CD4-positive, alpha-beta T cell (primary cell): ENCODE measurements around the gene ZNF689. TPM values are rescaled to one million over a fixed set of nuclear protein-coding genes. Genes with fewer than 3 reads are reported as not detected.
A peak's percentile ranks its signal among the peaks of the same experiment; 100 is the strongest.

Experiments
- ATAC-seq: fragments of 200-7000 bp; cut with Tn5 transposase; one replicate; pipeline ENCODE4 v1.10.0; 2022; ENCODE audit warnings: mild to moderate bottlenecking; ENCODE audit not compliant: poor library complexity
- CTCF ChIA-PET: fragments of 350-600 bp; sonication (Branson Sonifier 250); formaldehyde crosslinking; loops from one replicate; lab custom pipeline; 2021; ENCODE audit warnings: antibody characterized with exemption, inconsistent platforms; lab: Charles Lee
- POLR2A ChIA-PET: fragments of 350-600 bp; sonication (Branson Sonifier 250); formaldehyde crosslinking; loops from one replicate; lab custom pipeline; 2021; ENCODE audit warnings: antibody characterized with exemption, inconsistent platforms; lab: Charles Lee
- DNase-seq, 14 experiments: peaks; one replicate each; pipeline ENCODE4 v3.0.0-alpha.2; 2013 to 2020; ENCODE audit warnings: mixed read lengths in 2 of 14
- H3K27ac ChIP-seq, 2 donors: one replicate each; pipeline versions ENCODE4 v1.5.1 to v1.7.0; 2013; ENCODE audit warnings: low read length in 2 of 2, low read depth in 1 of 2, mild to moderate bottlenecking in 1 of 2
- H3K27me3 ChIP-seq, 2 experiments: 1 replicate in 1 of 2; 2 replicates in 1 of 2; pipeline versions ENCODE4 v1.6.1 to v1.7.0; 2013; ENCODE audit warnings: low read length in 2 of 2, control low read depth in 1 of 2, mild to moderate bottlenecking in 1 of 2, moderate library complexity in 1 of 2; ENCODE audit not compliant: insufficient read depth in 2 of 2, control insufficient read depth in 1 of 2
- H3K36me3 ChIP-seq: one replicate; pipeline ENCODE4 v1.6.1; 2013; ENCODE audit warnings: low read length, control low read depth; ENCODE audit not compliant: insufficient read depth
- H3K4me1 ChIP-seq: one replicate; pipeline ENCODE4 v1.6.1; 2013; ENCODE audit warnings: low read length, control low read depth; ENCODE audit not compliant: insufficient read depth
- H3K4me3 ChIP-seq: one replicate; pipeline ENCODE4 v1.5.1; 2013; ENCODE audit warnings: mild to moderate bottlenecking, low read length, moderate library complexity
- H3K9me3 ChIP-seq, 2 experiments: 1 replicate in 1 of 2; 2 replicates in 1 of 2; pipeline versions ENCODE4 v1.6.1 to v1.7.0; 2013; ENCODE audit warnings: low read length in 2 of 2, mild to moderate bottlenecking in 2 of 2, control low read depth in 1 of 2, moderate library complexity in 1 of 2; ENCODE audit not compliant: control insufficient read depth in 1 of 2, insufficient read depth in 1 of 2
- H3K27ac Mint-ChIP-seq: one replicate; pipeline ENCODE4 v1.8.0; 2020; ENCODE audit warnings: mixed read lengths
- H3K27me3 Mint-ChIP-seq: one replicate; pipeline ENCODE4 v1.8.0; 2021; ENCODE audit warnings: mixed read lengths
- H3K36me3 Mint-ChIP-seq: one replicate; pipeline ENCODE4 v1.8.0; 2021; ENCODE audit warnings: low read depth, mixed read lengths
- H3K4me1 Mint-ChIP-seq: one replicate; pipeline ENCODE4 v1.8.0; 2021; ENCODE audit warnings: low read depth, mixed read lengths
- H3K4me3 Mint-ChIP-seq: one replicate; pipeline ENCODE4 v1.8.0; 2020; ENCODE audit warnings: mild to moderate bottlenecking, mixed read lengths
- H3K9me3 Mint-ChIP-seq: one replicate; pipeline ENCODE4 v1.8.0; 2020; ENCODE audit warnings: mixed read lengths
- CTCF ChIP-seq: fragments of 200-600 bp; IDR thresholded peaks from one replicate; pipeline ENCODE4 v1.8.0; 2022; ENCODE audit warnings: antibody characterized with exemption, mild to moderate bottlenecking
- intact Hi-C, 2 experiments: fragments of 100-400 bp; cut with DNase I in 1 of 2; cut with micrococcal nuclease in 1 of 2; formaldehyde crosslinking; loops; one replicate each; pipeline versions ENCODE4 v1.15.1 to v1.9.0; 2023 to 2025; cut with DNase I, micrococcal nuclease
- polyA plus RNA-seq, 2 donors: library from polyadenylated mRNA; unstranded; fragments of 120-200 nt; gene quantifications; one replicate each; pipeline ENCODE4 v1.2.1, GENCODE V29; 2013
- total RNA-seq, 174 experiments: library from RNA in 2 of 174; stranded (reverse) in 2 of 174; gene quantifications; one replicate each; pipeline ENCODE4 v1.2.3 and lab custom pipeline; 2021 to 2026

The ZNF689 gene
- total RNA-seq (10 to 100 TPM; 15.3 to 15.7 TPM), total RNA-seq (lab: John Stamatoyannopoulos, UW) (17.3 to 58.5 (median 30.3) reads per million in 172 experiments)
- polyA plus RNA-seq (2013, experiment 1 of 2) = 7.0 TPM
- 6.0 TPM for polyA plus RNA-seq (2013, experiment 2 of 2)

- ATAC-seq = peak; percentile 92
- POLR2A ChIA-PET = interaction anchor here (0.6 to 2.6 kb wide), 26 partner anchors 10 to 264 kb away, joined by 3 to 19 read pairs (median 4); partner anchors contain the start of genes DCTPP1, FBRS, PRR14 and SEPTIN1
Observed at GRCh38 chr16:30609926-30610839, at the start of gene ZNF689. ZNF689 (minus strand) TSS chr16:30610389; CDS start chr16:30610041, 348 bp downstream.

GRCh38 chr16:30658731-30659506 lies 48.7 kb upstream of the ZNF689 start:
- POLR2A ChIA-PET = interaction anchor here (0.6 to 4.6 kb wide), 53 partner anchors 8 to 733 kb away, joined by 3 to 88 read pairs (median 5); partner anchors contain the start of genes ALDOA, CORO1A, DCTPP1 and FUS
- intact Hi-C loops = loop anchor here (1.0 to 5.0 kb wide), 8 partner anchors 9 to 796 kb away; partner anchors contain the start of genes PRR14 (in 2 of the 2), CDIPT (in 1 of the 2), DCTPP1 (in 1 of the 2) and MYL11 (in 1 of the 2)
- Mint-ChIP-seq H3K9me3 (no peaks in the 10 kb centered on the region), H3K36me3 (peaks cover 79% of the 10 kb centered on the region), H3K4me1 (peaks cover 52% of the 10 kb centered on the region), H3K4me3 (peak overlapping the region; percentile 94), H3K27me3 (no peaks in the 10 kb centered on the region), H3K27ac (peak overlapping the region; percentile 99)
- DNase-seq (peak in 5 of 14 experiments; percentile 64 to 99 (median 98)), ATAC-seq (peak; percentile 60)
- H3K27ac ChIP-seq = peak overlapping the region; percentile 99
- H3K36me3 ChIP-seq = peaks cover 61% of the 10 kb centered on the region
- peak overlapping the region; percentile 93 for H3K4me3 ChIP-seq
- H3K4me1 ChIP-seq = peaks cover 59% of the 10 kb centered on the region
- CTCF ChIA-PET = interaction anchor here (1.0 to 4.7 kb wide), 8 partner anchors 8 to 124 kb away, joined by 4 to 53 read pairs (median 7); partner anchors contain the start of genes PHKG2, PRR14, ZNF689 and ZNF747
- H3K27me3 ChIP-seq = no peaks in the 10 kb centered on the region
- no peak for TF ChIP-seq CTCF
- H3K9me3 ChIP-seq = no peaks in the 10 kb centered on the region

More at GRCh38 chr16:30609926-30610839, at the start of gene ZNF689:
- Histone ChIP-seq H3K27me3 (no peaks in the 10 kb centered on the region), H3K9me3 (no peaks in the 10 kb centered on the region), H3K36me3 (peaks cover 12% of the 10 kb centered on the region), H3K27ac (peak within 1 kb of the TSS; percentile 86 to 89), H3K4me3 (peak within 1 kb of the TSS; percentile 74), H3K4me1 (peaks cover 26% of the 10 kb centered on the region)
- H3K4me3 Mint-ChIP-seq = peak within 1 kb of the TSS; percentile 91
- H3K9me3 Mint-ChIP-seq = no peaks in the 10 kb centered on the region
- CTCF ChIA-PET = interaction anchor here (0.6 to 2.4 kb wide), 8 partner anchors 12 to 201 kb away, joined by 3 to 10 read pairs (median 4); partner anchors contain the start of genes DCTPP1 and FBRS
- no peaks in the 10 kb centered on the region for H3K27me3 Mint-ChIP-seq
- H3K27ac Mint-ChIP-seq = peak within 1 kb of the TSS; percentile 93
- intact Hi-C loops = loop anchor here (1.0 to 5.0 kb wide), 9 partner anchors 18 to 178 kb away; partner anchors contain the start of genes DCTPP1 (in 1 of the 2), PRR14 (in 1 of the 2), SRCAP (in 1 of the 2) and ZNF747 (in 1 of the 2)
- no peak for TF ChIP-seq CTCF
- peaks cover 23% of the 10 kb centered on the region for H3K4me1 Mint-ChIP-seq
- H3K36me3 Mint-ChIP-seq = peaks cover 41% of the 10 kb centered on the region
- DNase-seq = peak; percentile 88 to 97 (median 94)
